ENCODE results near the gene USP28. TPM values are rescaled to one million over a fixed set of nuclear protein-coding genes. Genes with fewer than 3 reads are reported as not detected.
A peak's percentile ranks its signal among the peaks of the same experiment; 100 is the strongest.
"Not testable (repeated sequence)": the region's sequence is repeated elsewhere in the genome, so short reads cannot be mapped to it uniquely, and the experiment has no call there.

USP28 gene, protein sequence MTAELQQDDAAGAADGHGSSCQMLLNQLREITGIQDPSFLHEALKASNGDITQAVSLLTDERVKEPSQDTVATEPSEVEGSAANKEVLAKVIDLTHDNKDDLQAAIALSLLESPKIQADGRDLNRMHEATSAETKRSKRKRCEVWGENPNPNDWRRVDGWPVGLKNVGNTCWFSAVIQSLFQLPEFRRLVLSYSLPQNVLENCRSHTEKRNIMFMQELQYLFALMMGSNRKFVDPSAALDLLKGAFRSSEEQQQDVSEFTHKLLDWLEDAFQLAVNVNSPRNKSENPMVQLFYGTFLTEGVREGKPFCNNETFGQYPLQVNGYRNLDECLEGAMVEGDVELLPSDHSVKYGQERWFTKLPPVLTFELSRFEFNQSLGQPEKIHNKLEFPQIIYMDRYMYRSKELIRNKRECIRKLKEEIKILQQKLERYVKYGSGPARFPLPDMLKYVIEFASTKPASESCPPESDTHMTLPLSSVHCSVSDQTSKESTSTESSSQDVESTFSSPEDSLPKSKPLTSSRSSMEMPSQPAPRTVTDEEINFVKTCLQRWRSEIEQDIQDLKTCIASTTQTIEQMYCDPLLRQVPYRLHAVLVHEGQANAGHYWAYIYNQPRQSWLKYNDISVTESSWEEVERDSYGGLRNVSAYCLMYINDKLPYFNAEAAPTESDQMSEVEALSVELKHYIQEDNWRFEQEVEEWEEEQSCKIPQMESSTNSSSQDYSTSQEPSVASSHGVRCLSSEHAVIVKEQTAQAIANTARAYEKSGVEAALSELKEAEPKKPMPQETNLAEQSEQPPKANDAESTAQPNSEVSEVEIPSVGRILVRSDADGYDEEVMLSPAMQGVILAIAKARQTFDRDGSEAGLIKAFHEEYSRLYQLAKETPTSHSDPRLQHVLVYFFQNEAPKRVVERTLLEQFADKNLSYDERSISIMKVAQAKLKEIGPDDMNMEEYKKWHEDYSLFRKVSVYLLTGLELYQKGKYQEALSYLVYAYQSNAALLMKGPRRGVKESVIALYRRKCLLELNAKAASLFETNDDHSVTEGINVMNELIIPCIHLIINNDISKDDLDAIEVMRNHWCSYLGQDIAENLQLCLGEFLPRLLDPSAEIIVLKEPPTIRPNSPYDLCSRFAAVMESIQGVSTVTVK
- total RNA-seq, result 10 to 100 TPM in 3 of 4 donors, 1 to 10 TPM in 1; 7.8 to 64.4 (median 20.6) TPM

DNA sequence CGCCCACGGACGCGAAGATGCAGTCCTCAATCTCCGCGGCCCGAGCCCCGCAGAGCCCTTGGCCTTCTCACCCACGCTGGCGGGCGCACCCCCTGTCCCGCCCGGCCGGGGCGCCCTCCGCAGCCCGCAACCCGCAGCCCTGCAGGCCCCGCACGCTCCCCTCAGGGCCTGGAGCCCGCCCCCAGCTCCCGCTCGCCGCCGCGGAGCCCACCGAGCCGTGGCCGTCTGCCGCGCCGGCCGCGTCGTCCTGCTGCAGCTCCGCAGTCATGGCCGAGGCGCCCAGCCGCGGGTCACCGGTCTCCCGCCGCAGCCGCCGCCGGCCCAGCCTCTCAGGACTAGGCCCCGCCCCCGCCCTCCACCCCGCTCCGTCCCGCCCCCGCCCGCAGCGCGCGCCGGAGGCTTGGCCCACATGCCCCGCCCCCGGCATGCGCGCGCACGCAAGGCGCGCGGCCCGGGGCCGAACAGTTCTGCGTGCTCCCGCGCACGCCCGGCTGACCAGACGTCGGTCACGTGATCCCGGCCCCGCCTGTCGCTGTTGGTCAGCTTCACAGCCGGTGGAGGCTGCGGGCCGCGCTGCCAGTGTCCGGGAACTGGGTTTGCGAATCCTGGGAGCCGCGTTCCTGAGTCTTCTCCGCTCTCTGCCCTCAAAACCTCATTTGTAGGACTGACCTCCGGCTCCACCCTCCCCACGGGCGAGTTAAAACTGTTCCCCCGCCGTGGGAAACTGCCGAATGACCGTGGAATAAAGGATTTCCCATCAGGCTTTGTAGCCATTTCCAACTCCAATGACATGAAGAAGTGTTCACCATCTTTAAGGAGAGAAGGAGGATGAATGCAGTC is at the start of gene USP28:
Gene USP28 (minus strand): TSS at position 339 of the 840 bp plus-strand sequence. CDS start 71 bp downstream, at position 268.
- H3K27me3 ChIP-seq, result no peaks in the 10 kb centered on the region
- peak within 1 kb of the TSS; percentile 88 to 92 (median 88) for H3K27ac ChIP-seq
- no peaks in the 10 kb centered on the region for H3K36me3 ChIP-seq
- DNase-seq, result peak; percentile 92 to 98 (median 98)
- peak within 1 kb of the TSS; percentile 68 to 93 (median 85) for H3K4me3 ChIP-seq
- H3K9me3 ChIP-seq, result no peaks in the 10 kb centered on the region
- TF ChIP-seq, protein P1, sequence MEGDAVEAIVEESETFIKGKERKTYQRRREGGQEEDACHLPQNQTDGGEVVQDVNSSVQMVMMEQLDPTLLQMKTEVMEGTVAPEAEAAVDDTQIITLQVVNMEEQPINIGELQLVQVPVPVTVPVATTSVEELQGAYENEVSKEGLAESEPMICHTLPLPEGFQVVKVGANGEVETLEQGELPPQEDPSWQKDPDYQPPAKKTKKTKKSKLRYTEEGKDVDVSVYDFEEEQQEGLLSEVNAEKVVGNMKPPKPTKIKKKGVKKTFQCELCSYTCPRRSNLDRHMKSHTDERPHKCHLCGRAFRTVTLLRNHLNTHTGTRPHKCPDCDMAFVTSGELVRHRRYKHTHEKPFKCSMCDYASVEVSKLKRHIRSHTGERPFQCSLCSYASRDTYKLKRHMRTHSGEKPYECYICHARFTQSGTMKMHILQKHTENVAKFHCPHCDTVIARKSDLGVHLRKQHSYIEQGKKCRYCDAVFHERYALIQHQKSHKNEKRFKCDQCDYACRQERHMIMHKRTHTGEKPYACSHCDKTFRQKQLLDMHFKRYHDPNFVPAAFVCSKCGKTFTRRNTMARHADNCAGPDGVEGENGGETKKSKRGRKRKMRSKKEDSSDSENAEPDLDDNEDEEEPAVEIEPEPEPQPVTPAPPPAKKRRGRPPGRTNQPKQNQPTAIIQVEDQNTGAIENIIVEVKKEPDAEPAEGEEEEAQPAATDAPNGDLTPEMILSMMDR (IDR thresholded peaks at IDR 0.05), result peak in 3 of 6 experiments; percentile 26 to 44 (median 35)
- TF ChIP-seq POLR2A (IDR thresholded peaks at IDR 0.05), result peak; percentile 72 to 83
- peaks cover 0 to 14% (median 5%) of the 10 kb centered on the region in 4 donors for H3K4me1 ChIP-seq

DNA sequence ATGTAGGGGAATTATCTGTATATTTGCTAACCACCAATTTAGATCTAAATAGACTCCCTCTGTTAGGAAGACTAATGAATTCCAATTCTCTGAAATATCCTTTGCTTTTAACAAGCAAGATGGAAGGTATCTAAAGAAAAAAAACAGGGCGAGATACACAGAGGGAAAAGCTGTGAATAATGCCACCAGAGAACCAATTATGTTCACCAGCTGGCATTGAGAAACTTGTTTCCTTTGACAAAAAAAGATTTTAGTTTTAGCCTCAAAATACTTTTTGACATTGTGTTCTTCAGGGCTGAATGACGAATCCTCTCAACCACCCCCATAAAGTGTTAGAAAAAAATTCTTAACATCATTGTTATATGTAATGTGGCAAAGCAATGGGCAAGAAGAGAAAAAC is 48.2 kb upstream of the USP28 start:
- no peak for TF ChIP-seq POLR2A (IDR thresholded peaks at IDR 0.05)
- TF ChIP-seq, protein P1 (IDR thresholded peaks at IDR 0.05), result no peak
- no peak for DNase-seq
- Histone ChIP-seq H3K4me1 (no peaks in the 10 kb centered on the region), H3K36me3 (no peaks in the 10 kb centered on the region), H3K27me3 (no peaks in the 10 kb centered on the region), H3K9me3 (no peaks in the 10 kb centered on the region), H3K4me3 (no peak overlapping the region), H3K27ac (no peak overlapping the region)

DNA sequence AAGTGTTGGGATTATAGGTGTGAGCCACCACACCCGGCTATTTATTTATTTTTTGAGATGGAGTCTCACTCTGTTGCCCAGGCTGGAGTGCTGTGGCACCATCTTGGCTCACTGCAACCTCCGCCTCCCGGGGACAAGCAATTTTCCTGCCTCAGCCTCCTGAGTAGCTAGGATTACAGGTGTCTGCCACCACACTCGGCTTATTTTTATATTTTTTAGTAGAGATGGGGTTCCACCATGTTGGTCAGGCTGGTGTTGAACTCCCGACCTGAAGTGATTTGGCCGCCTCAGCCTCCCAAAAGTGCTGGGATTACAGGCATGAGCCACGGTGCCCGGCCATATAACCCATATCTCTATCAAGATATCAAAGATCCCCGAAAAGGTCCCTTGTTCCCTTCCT is 36.1 kb upstream of the USP28 start:
- not testable (repeated sequence) for H3K9me3 ChIP-seq, H3K4me1 ChIP-seq, H3K36me3 ChIP-seq, H3K27me3 ChIP-seq, H3K27ac ChIP-seq, DNase-seq, H3K4me3 ChIP-seq

DNA sequence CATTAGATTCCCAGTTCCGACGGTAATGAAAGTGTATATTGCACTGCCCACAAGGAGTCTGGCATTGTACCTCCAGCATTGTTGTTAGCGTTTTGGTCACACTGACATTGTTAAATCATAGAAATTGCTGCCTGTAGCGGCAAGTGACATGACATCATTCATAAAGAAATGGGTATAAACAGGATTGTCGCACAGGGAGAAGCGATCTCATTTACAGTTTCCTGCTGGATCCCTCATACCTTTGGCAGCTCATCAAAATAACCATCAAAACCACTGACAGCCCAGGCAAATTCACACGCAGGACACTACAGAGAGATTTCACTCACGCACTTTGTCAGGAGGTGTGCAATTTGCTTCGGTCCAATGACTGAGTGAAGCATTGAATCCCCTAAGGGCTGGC is 32.7 kb upstream of the USP28 start:
- H3K4me1 ChIP-seq, result no peaks in the 10 kb centered on the region
- TF ChIP-seq POLR2A (IDR thresholded peaks at IDR 0.05), result no peak
- TF ChIP-seq, protein P1 (IDR thresholded peaks at IDR 0.05), result no peak
- no peak overlapping the region for H3K4me3 ChIP-seq
- H3K27me3 ChIP-seq, result no peaks in the 10 kb centered on the region
- H3K27ac ChIP-seq, result no peak overlapping the region
- no peaks in the 10 kb centered on the region for H3K36me3 ChIP-seq
- no peak for DNase-seq
- H3K9me3 ChIP-seq, result no peaks in the 10 kb centered on the region

DNA sequence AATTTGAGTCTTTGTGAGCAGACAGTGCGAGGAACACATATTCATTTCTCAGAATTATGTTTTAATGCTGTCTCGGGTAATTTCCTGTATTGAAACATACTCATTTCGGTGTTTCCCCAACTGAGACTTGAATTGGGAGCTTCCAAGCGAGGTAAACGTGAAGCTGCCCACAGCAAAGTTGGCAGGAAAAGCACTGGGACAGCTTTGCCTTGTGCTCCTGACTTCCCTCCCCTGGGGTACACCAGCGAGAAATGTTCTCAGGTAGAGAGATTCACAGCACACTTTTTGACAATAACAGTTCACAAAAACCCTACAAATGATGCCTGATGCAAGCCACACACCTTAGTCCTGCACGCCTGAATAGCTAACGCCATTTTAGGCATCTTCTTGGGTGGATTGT is 32.3 kb upstream of the USP28 start:
- TF ChIP-seq, protein P1 (IDR thresholded peaks at IDR 0.05), result no peak
- TF ChIP-seq POLR2A (IDR thresholded peaks at IDR 0.05), result no peak
- DNase-seq, result no peak

More for the DNA sequence above, 32.3 kb upstream of the USP28 start:
- Histone ChIP-seq H3K9me3 (no peaks in the 10 kb centered on the region), H3K4me3 (no peak overlapping the region), H3K27ac (no peak overlapping the region), H3K4me1 (no peaks in the 10 kb centered on the region), H3K27me3 (no peaks in the 10 kb centered on the region), H3K36me3 (no peaks in the 10 kb centered on the region)

All from Peyer's patch (tissue), 4 donors.